WTC11 (cell line): ENCODE results near the gene PPME1. TPM values are rescaled to one million over a fixed set of nuclear protein-coding genes. Genes with fewer than 3 reads are reported as not detected.

Experiments
- ATAC-seq: fragments of 200-7000 bp; cut with Tn5 transposase; 2 replicates; pipeline ENCODE4 v1.10.0; 2021; ENCODE audit warnings: mild to moderate bottlenecking, moderate library complexity
- CTCF ChIA-PET: fragments of 300-600 bp; sonication (Branson Sonifier 250); formaldehyde crosslinking; loops from one replicate; lab custom pipeline; 2021; ENCODE audit warnings: antibody characterized with exemption; lab: Charles Lee
- POLR2A ChIA-PET: fragments of 350-600 bp; sonication (Branson Sonifier 250); formaldehyde crosslinking; loops from one replicate; lab custom pipeline; 2021; ENCODE audit warnings: antibody characterized with exemption; lab: Charles Lee
- DNase-seq: peaks from one replicate; pipeline ENCODE4 v3.0.0; 2021; ENCODE audit warnings: low spot score
- H3K27ac Mint-ChIP-seq: 2 replicates; pipeline ENCODE4 v1.8.0; 2021; ENCODE audit warnings: mixed read lengths
- H3K27me3 Mint-ChIP-seq: 2 replicates; pipeline ENCODE4 v1.8.0; 2021; ENCODE audit warnings: low read depth, mild to moderate bottlenecking, moderate library complexity, mixed read lengths
- H3K36me3 Mint-ChIP-seq: 2 replicates; pipeline ENCODE4 v1.8.0; 2021; ENCODE audit warnings: mixed read lengths
- H3K4me1 Mint-ChIP-seq: 2 replicates; pipeline ENCODE4 v1.8.0; 2022; ENCODE audit warnings: mixed read lengths
- H3K4me3 Mint-ChIP-seq: 2 replicates; pipeline ENCODE4 v1.8.0; 2021; ENCODE audit warnings: mild to moderate bottlenecking, moderate library complexity, mixed read lengths
- H3K9me3 Mint-ChIP-seq: 2 replicates; pipeline ENCODE4 v1.8.0; 2021; ENCODE audit warnings: mixed read lengths
- ATF1 ChIP-seq: sonication (generic); formaldehyde crosslinking; IDR thresholded peaks from 2 replicates; pipeline ENCODE4 v1.8.1; 2023; ENCODE audit warnings: mild to moderate bottlenecking, moderate library complexity, missing genetic modification reagents
- CREM ChIP-seq: sonication (generic); formaldehyde crosslinking; IDR thresholded peaks from 2 replicates; pipeline ENCODE4 v1.8.1; 2022; ENCODE audit warnings: mild to moderate bottlenecking, missing genetic modification reagents, moderate library complexity
- EMX1 ChIP-seq: fragments of 250-450 bp; sonication (Bioruptor Pico); IDR thresholded peaks from 2 replicates; pipeline ENCODE4 v1.8.0; 2021; ENCODE audit warnings: mild to moderate bottlenecking
- ESRRA ChIP-seq: sonication (generic); formaldehyde crosslinking; IDR thresholded peaks from 2 replicates; pipeline ENCODE4 v1.8.1; 2022; ENCODE audit warnings: mild to moderate bottlenecking, missing genetic modification reagents, borderline replicate concordance
- FOXJ3 ChIP-seq: sonication (generic); formaldehyde crosslinking; IDR thresholded peaks from 2 replicates; pipeline ENCODE4 v1.9.0; 2021; ENCODE audit warnings: missing genetic modification reagents, mild to moderate bottlenecking, borderline replicate concordance
- JAZF1 ChIP-seq: fragments of 250-450 bp; sonication (Bioruptor Pico); IDR thresholded peaks from 2 replicates; pipeline ENCODE4 v1.9.0; 2021; ENCODE audit warnings: moderate library complexity, mild to moderate bottlenecking, inconsistent platforms
- NR3C1 ChIP-seq: sonication (generic); formaldehyde crosslinking; conservative IDR thresholded peaks from 2 replicates; pipeline ENCODE4 v1.8.1; 2023; ENCODE audit warnings: low read depth, mild to moderate bottlenecking, missing genetic modification reagents
- RORB ChIP-seq: fragments of 250-450 bp; sonication (Bioruptor Pico); IDR thresholded peaks from 2 replicates; pipeline ENCODE4 v1.9.0; 2021; ENCODE audit warnings: mild to moderate bottlenecking
- SMAD4 ChIP-seq: sonication (generic); formaldehyde crosslinking; IDR thresholded peaks from 2 replicates; pipeline ENCODE4 v1.8.0; 2022; ENCODE audit warnings: mild to moderate bottlenecking, missing genetic modification reagents
- SOX15 ChIP-seq: fragments of 250-450 bp; sonication (Bioruptor Pico); IDR thresholded peaks from 2 replicates; pipeline ENCODE4 v1.9.0; 2021; ENCODE audit warnings: mild to moderate bottlenecking
- SP1 ChIP-seq: sonication (generic); formaldehyde crosslinking; conservative IDR thresholded peaks from 2 replicates; pipeline ENCODE4 v1.8.1; 2022; ENCODE audit warnings: missing genetic modification reagents
- TEAD4 ChIP-seq: sonication (generic); formaldehyde crosslinking; IDR thresholded peaks from 2 replicates; pipeline ENCODE4 v1.8.0; 2022; ENCODE audit warnings: mild to moderate bottlenecking, missing genetic modification reagents
- ZNF232 ChIP-seq: sonication (generic); formaldehyde crosslinking; IDR thresholded peaks from 2 replicates; pipeline ENCODE4 v1.8.0; 2022; ENCODE audit warnings: mild to moderate bottlenecking, missing genetic modification reagents
- ZNF317 ChIP-seq: sonication (generic); formaldehyde crosslinking; IDR thresholded peaks from 2 replicates; pipeline ENCODE4 v1.8.1; 2023; ENCODE audit warnings: low read depth, mild to moderate bottlenecking, moderate library complexity, missing genetic modification reagents, borderline replicate concordance
- ZNF396 ChIP-seq: fragments of 250-450 bp; sonication (Bioruptor Pico); IDR thresholded peaks from 2 replicates; pipeline ENCODE4 v1.8.0; 2021; ENCODE audit warnings: mild to moderate bottlenecking, moderate library complexity, borderline replicate concordance
- ZNF423 ChIP-seq: fragments of 250-450 bp; sonication (Bioruptor Pico); IDR thresholded peaks from 2 replicates; pipeline ENCODE4 v2.1.2; 2022; ENCODE audit warnings: mild to moderate bottlenecking, moderate library complexity
- total RNA-seq: library from RNA; stranded (reverse); gene quantifications from 3 replicates; pipeline ENCODE4 v1.2.3, GENCODE V29; 2021
- TF ChIP-seq, protein P1 (sequence below): sonication (generic); formaldehyde crosslinking; IDR thresholded peaks from 2 replicates; pipeline ENCODE4 v1.8.1; 2023; ENCODE audit warnings: mild to moderate bottlenecking, missing genetic modification reagents, borderline replicate concordance
- TF ChIP-seq, protein P2 (sequence below): sonication (generic); formaldehyde crosslinking; conservative IDR thresholded peaks from 2 replicates; pipeline ENCODE4 v1.8.1; 2023; ENCODE audit warnings: mild to moderate bottlenecking, low read depth, missing genetic modification reagents, moderate library complexity
- TF ChIP-seq, protein P3 (sequence below): sonication (generic); formaldehyde crosslinking; IDR thresholded peaks from 2 replicates; pipeline ENCODE4 v1.8.0; 2023; ENCODE audit warnings: missing genetic modification reagents, mild to moderate bottlenecking, borderline replicate concordance
- TF ChIP-seq, protein P4 (sequence below): sonication (generic); formaldehyde crosslinking; IDR thresholded peaks from 2 replicates; pipeline ENCODE4 v1.8.1; 2022; ENCODE audit warnings: mild to moderate bottlenecking, moderate library complexity, missing genetic modification reagents
- TF ChIP-seq, protein P5 (sequence below): sonication (generic); formaldehyde crosslinking; IDR thresholded peaks from 2 replicates; pipeline ENCODE4 v1.8.1; 2022; ENCODE audit warnings: missing genetic modification reagents, borderline replicate concordance

PPME1 gene
- total RNA-seq, 1 experiment from 2014 or later: 42.5 TPM

DNA sequence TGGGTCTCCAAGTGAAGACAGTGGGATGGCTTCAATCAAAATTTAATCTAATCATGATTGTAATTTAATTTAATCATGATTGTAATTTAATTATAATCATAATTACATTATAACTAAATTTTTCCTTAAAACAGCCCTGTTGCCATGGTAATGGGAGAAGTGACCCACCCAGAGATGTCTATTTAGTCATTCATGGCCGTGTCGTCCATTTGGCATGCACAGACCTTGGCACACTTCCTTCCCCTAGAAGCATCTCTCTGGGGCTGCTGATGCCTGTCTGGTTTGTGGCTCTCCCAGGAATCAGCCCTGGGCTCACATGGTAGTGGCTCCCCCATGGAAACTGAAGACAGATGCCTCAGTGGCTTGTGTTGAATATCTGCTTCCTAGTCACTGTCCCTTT is 113.4 kb downstream of the PPME1 start (continued):
- TF ChIP-seq, protein P1, sequence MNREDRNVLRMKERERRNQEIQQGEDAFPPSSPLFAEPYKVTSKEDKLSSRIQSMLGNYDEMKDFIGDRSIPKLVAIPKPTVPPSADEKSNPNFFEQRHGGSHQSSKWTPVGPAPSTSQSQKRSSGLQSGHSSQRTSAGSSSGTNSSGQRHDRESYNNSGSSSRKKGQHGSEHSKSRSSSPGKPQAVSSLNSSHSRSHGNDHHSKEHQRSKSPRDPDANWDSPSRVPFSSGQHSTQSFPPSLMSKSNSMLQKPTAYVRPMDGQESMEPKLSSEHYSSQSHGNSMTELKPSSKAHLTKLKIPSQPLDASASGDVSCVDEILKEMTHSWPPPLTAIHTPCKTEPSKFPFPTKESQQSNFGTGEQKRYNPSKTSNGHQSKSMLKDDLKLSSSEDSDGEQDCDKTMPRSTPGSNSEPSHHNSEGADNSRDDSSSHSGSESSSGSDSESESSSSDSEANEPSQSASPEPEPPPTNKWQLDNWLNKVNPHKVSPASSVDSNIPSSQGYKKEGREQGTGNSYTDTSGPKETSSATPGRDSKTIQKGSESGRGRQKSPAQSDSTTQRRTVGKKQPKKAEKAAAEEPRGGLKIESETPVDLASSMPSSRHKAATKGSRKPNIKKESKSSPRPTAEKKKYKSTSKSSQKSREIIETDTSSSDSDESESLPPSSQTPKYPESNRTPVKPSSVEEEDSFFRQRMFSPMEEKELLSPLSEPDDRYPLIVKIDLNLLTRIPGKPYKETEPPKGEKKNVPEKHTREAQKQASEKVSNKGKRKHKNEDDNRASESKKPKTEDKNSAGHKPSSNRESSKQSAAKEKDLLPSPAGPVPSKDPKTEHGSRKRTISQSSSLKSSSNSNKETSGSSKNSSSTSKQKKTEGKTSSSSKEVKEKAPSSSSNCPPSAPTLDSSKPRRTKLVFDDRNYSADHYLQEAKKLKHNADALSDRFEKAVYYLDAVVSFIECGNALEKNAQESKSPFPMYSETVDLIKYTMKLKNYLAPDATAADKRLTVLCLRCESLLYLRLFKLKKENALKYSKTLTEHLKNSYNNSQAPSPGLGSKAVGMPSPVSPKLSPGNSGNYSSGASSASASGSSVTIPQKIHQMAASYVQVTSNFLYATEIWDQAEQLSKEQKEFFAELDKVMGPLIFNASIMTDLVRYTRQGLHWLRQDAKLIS (CRISPR knock-in tag): no peak
- TF ChIP-seq ESRRA (CRISPR knock-in tag): no peak
- TF ChIP-seq, protein P2, sequence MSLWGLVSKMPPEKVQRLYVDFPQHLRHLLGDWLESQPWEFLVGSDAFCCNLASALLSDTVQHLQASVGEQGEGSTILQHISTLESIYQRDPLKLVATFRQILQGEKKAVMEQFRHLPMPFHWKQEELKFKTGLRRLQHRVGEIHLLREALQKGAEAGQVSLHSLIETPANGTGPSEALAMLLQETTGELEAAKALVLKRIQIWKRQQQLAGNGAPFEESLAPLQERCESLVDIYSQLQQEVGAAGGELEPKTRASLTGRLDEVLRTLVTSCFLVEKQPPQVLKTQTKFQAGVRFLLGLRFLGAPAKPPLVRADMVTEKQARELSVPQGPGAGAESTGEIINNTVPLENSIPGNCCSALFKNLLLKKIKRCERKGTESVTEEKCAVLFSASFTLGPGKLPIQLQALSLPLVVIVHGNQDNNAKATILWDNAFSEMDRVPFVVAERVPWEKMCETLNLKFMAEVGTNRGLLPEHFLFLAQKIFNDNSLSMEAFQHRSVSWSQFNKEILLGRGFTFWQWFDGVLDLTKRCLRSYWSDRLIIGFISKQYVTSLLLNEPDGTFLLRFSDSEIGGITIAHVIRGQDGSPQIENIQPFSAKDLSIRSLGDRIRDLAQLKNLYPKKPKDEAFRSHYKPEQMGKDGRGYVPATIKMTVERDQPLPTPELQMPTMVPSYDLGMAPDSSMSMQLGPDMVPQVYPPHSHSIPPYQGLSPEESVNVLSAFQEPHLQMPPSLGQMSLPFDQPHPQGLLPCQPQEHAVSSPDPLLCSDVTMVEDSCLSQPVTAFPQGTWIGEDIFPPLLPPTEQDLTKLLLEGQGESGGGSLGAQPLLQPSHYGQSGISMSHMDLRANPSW (CRISPR knock-in tag): no peak

DNA sequence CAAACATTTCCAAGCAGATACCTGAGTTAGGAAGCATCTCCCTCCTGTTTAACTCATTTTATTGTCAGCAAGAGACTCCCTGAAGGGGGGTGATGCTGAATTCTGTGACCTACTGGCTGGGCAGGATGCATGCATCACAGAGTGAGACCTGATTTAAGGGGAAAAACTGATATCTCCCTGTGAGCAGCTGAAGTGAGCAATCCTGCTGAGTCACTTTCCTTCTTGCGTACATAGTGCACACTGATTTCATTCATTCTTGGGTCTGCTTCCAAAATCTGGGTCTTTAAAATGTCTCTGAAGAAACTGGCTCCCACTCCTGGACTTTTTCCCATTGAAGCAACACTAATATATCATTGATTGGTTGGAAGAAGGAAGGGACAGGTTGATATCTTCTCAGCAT is 117.1 kb downstream of the PPME1 start:
- ChIA-PET CTCF (no interaction called here), POLR2A (interaction anchor here (0.7 kb wide), 1 partner anchor 454 kb away, joined by 6 read pairs; no protein-coding TSS in a partner anchor)
- ATAC-seq (no peak), DNase-seq (no peak)
- Mint-ChIP-seq H3K27ac (no peak overlapping the region), H3K4me1 (no peaks in the 10 kb centered on the region), H3K4me3 (no peak overlapping the region), H3K9me3 (0 out of 2 replicates have a peak, but pooled peaks cover 4% of the 10 kb centered on the region), H3K27me3 (peaks cover 13% of the 10 kb centered on the region), H3K36me3 (no peaks in the 10 kb centered on the region)
- TF ChIP-seq ATF1 (no peak), ZNF423 (CRISPR knock-in tag) (no peak), TEAD4 (CRISPR knock-in tag) (no peak), ZNF396 (CRISPR knock-in tag) (no peak), NR3C1 (CRISPR knock-in tag) (no peak)
- TF ChIP-seq, protein P3, sequence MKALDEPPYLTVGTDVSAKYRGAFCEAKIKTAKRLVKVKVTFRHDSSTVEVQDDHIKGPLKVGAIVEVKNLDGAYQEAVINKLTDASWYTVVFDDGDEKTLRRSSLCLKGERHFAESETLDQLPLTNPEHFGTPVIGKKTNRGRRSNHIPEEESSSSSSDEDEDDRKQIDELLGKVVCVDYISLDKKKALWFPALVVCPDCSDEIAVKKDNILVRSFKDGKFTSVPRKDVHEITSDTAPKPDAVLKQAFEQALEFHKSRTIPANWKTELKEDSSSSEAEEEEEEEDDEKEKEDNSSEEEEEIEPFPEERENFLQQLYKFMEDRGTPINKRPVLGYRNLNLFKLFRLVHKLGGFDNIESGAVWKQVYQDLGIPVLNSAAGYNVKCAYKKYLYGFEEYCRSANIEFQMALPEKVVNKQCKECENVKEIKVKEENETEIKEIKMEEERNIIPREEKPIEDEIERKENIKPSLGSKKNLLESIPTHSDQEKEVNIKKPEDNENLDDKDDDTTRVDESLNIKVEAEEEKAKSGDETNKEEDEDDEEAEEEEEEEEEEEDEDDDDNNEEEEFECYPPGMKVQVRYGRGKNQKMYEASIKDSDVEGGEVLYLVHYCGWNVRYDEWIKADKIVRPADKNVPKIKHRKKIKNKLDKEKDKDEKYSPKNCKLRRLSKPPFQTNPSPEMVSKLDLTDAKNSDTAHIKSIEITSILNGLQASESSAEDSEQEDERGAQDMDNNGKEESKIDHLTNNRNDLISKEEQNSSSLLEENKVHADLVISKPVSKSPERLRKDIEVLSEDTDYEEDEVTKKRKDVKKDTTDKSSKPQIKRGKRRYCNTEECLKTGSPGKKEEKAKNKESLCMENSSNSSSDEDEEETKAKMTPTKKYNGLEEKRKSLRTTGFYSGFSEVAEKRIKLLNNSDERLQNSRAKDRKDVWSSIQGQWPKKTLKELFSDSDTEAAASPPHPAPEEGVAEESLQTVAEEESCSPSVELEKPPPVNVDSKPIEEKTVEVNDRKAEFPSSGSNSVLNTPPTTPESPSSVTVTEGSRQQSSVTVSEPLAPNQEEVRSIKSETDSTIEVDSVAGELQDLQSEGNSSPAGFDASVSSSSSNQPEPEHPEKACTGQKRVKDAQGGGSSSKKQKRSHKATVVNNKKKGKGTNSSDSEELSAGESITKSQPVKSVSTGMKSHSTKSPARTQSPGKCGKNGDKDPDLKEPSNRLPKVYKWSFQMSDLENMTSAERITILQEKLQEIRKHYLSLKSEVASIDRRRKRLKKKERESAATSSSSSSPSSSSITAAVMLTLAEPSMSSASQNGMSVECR: no peak

DNA sequence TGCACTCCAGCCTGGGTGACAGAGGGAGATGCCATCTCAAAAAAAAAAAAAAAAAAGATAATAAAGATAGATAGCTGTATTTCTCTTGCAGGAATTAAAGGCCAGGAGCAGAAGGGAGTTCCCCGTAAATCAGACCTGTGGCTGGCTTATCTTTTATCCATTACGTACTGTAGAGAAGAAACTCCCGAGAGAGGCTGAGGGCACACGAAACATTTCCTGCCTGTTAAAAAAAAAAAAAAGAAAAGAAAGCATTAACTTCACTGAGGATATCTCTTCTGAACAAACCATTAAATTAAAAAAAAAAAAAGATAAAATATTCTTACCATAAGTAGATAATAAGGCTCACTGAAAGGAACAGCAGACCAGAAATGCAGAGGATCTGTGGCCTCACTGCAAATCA is 117.8 kb downstream of the PPME1 start:
- H3K27me3 Mint-ChIP-seq: peaks cover 19% of the 10 kb centered on the region
- TF ChIP-seq SMAD4 (CRISPR knock-in tag): no peak
- no peak for TF ChIP-seq JAZF1 (CRISPR knock-in tag)
- TF ChIP-seq SP1: no peak
- TF ChIP-seq FOXJ3 (CRISPR knock-in tag): no peak
- no peak for TF ChIP-seq ZNF396 (CRISPR knock-in tag)
- TF ChIP-seq, protein P4, sequence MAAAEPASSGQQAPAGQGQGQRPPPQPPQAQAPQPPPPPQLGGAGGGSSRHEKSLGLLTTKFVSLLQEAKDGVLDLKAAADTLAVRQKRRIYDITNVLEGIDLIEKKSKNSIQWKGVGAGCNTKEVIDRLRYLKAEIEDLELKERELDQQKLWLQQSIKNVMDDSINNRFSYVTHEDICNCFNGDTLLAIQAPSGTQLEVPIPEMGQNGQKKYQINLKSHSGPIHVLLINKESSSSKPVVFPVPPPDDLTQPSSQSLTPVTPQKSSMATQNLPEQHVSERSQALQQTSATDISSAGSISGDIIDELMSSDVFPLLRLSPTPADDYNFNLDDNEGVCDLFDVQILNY: no peak
- TF ChIP-seq ZNF317 (CRISPR knock-in tag): no peak
- TF ChIP-seq, protein P5, sequence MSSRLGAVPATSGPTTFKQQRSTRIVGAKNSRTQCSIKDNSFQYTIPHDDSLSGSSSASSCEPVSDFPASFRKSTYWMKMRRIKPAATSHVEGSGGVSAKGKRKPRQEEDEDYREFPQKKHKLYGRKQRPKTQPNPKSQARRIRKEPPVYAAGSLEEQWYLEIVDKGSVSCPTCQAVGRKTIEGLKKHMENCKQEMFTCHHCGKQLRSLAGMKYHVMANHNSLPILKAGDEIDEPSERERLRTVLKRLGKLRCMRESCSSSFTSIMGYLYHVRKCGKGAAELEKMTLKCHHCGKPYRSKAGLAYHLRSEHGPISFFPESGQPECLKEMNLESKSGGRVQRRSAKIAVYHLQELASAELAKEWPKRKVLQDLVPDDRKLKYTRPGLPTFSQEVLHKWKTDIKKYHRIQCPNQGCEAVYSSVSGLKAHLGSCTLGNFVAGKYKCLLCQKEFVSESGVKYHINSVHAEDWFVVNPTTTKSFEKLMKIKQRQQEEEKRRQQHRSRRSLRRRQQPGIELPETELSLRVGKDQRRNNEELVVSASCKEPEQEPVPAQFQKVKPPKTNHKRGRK (CRISPR knock-in tag): no peak
- no peak for TF ChIP-seq CREM (CRISPR knock-in tag)
- no peak for TF ChIP-seq ZNF232 (CRISPR knock-in tag)
- TF ChIP-seq SOX15: no peak
- no peak for TF ChIP-seq RORB (CRISPR knock-in tag)
- TF ChIP-seq EMX1 (CRISPR knock-in tag): no peak
- no peak overlapping the region for H3K27ac Mint-ChIP-seq
- no peak for ATAC-seq
- no peaks in the 10 kb centered on the region for H3K4me1 Mint-ChIP-seq
- no peak for DNase-seq
- H3K9me3 Mint-ChIP-seq: peaks cover 9% of the 10 kb centered on the region
- POLR2A ChIA-PET: interaction anchor here (0.7 kb wide), 1 partner anchor 454 kb away, joined by 6 read pairs; no protein-coding TSS in a partner anchor
- H3K36me3 Mint-ChIP-seq: peaks cover 2% of the 10 kb centered on the region; the same call in 1 of the 2 replicates
- CTCF ChIA-PET: no interaction called here
- no peak overlapping the region for H3K4me3 Mint-ChIP-seq
